Fibroblast of lung (primary cell): ENCODE data around the gene ZBTB4. TPM values are rescaled to one million over a fixed set of nuclear protein-coding genes. Genes with fewer than 3 reads are reported as not detected.

Experiments
- DNase-seq, 2 donors: peaks; one replicate each; pipeline versions ENCODE4 v3.0.0 to v3.0.0-alpha.2; 2010; ENCODE audit warnings: low read depth in 2 of 2
- H2AFZ ChIP-seq: 2 replicates; pipeline ENCODE4 v1.5.1; 2012; ENCODE audit warnings: low read length, control low read depth, inconsistent platforms
- H3K27ac ChIP-seq: 2 replicates; pipeline ENCODE4 v1.5.1; 2011; ENCODE audit warnings: low read length, control low read depth; ENCODE audit not compliant: insufficient read depth
- H3K27me3 ChIP-seq: 2 replicates; pipeline ENCODE4 v1.5.1; 2011; ENCODE audit warnings: mild to moderate bottlenecking, low read length; ENCODE audit not compliant: control insufficient read depth, insufficient read depth
- H3K36me3 ChIP-seq: 2 replicates; pipeline ENCODE4 v1.5.1; 2011; ENCODE audit warnings: low read length; ENCODE audit not compliant: control insufficient read depth, insufficient read depth
- H3K4me1 ChIP-seq: 2 replicates; pipeline ENCODE4 v1.5.1; 2011; ENCODE audit warnings: low read length; ENCODE audit not compliant: control insufficient read depth, insufficient read depth; ENCODE audit errors: extremely low read depth
- H3K4me2 ChIP-seq: 2 replicates; pipeline ENCODE4 v1.5.1; 2011; ENCODE audit warnings: low read length, control low read depth; ENCODE audit not compliant: insufficient read depth; ENCODE audit errors: extremely low read depth
- H3K4me3 ChIP-seq, 4 experiments: fragments of 200-600 bp in 1 of 4; sonication (generic) in 1 of 4; replicated peaks in 1 of 4; 2 replicates each; pipeline ENCODE4 v1.5.1; 2011 to 2016; ENCODE audit warnings: low read length in 4 of 4, low read depth in 3 of 4, mild to moderate bottlenecking in 3 of 4, control low read depth in 2 of 4, inconsistent platforms in 1 of 4, mixed read lengths in 1 of 4; ENCODE audit not compliant: insufficient read depth in 1 of 4; ENCODE audit errors: control extremely low read depth in 1 of 4
- H3K79me2 ChIP-seq: 2 replicates; pipeline ENCODE4 v1.5.1; 2012; ENCODE audit warnings: mild to moderate bottlenecking, low read length, inconsistent platforms; ENCODE audit not compliant: control insufficient read depth, insufficient read depth
- H3K9ac ChIP-seq: 2 replicates; pipeline ENCODE4 v1.5.1; 2011; ENCODE audit warnings: mild to moderate bottlenecking, low read length, control low read depth; ENCODE audit not compliant: insufficient read depth
- H3K9me3 ChIP-seq: 2 replicates; pipeline ENCODE4 v1.5.1; 2012; ENCODE audit warnings: low read depth, low read length; ENCODE audit not compliant: control insufficient read depth, insufficient read depth
- H4K20me1 ChIP-seq: 2 replicates; pipeline ENCODE4 v1.5.1; 2011; ENCODE audit warnings: low read length; ENCODE audit not compliant: control insufficient read depth, insufficient read depth; ENCODE audit errors: extremely low read depth
- CTCF ChIP-seq, 2 donors: IDR thresholded peaks in 1 of 2; conservative IDR thresholded peaks in 1 of 2; 1 replicate in 1 of 2; 2 replicates in 1 of 2; pipeline ENCODE4 v1.5.1; 2011 to 2012; ENCODE audit warnings: low read length in 2 of 2, control low read depth in 1 of 2, inconsistent platforms in 1 of 2, low read depth in 1 of 2, mild to moderate bottlenecking in 1 of 2
- EZH2 ChIP-seq: IDR thresholded peaks from 2 replicates; pipeline ENCODE4 v1.5.1; 2012; ENCODE audit warnings: low read length, control low read depth, mild to moderate bottlenecking; ENCODE audit errors: missing control alignments
- polyA plus RNA-seq, 2 donors: library from polyadenylated mRNA; depleted of rRNA in 1 of 2; stranded (reverse) in 1 of 2; unstranded in 1 of 2; fragments of >200 nt; gene quantifications; 2 replicates each; pipeline ENCODE4 v1.2.1, GENCODE V29; 2011 to 2012; ENCODE audit warnings: missing spikeins in 1 of 2
- total RNA-seq: library from RNA; depleted of rRNA; stranded (reverse); fragments of >200 nt; gene quantifications from 2 replicates; pipeline ENCODE4 v1.2.1, GENCODE V29; 2014

ZBTB4 gene
- total and polyA plus RNA-seq, 2 donors (not counting 1 experiment from before 2014, with no cell fraction given) = 21.3 to 29.9 TPM

DNA sequence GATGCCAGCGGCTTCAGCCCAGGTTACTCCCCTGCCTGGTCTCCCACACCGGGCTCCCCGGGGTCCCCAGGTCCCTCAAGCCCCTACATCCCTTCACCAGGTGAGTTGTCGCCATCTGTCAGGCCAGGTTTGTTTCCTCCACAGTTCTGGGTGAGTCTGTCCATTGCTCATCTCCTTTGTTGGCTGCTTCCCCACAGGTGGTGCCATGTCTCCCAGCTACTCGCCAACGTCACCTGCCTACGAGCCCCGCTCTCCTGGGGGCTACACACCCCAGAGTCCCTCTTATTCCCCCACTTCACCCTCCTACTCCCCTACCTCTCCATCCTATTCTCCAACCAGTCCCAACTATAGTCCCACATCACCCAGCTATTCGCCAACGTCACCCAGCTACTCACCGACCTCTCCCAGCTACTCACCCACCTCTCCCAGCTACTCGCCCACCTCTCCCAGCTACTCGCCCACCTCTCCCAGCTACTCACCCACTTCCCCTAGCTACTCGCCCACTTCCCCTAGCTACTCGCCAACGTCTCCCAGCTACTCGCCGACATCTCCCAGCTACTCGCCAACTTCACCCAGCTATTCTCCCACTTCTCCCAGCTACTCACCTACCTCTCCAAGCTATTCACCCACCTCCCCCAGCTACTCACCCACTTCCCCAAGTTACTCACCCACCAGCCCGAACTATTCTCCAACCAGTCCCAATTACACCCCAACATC is 33.6 kb upstream of the ZBTB4 start:
- Histone ChIP-seq H3K79me2 (no peaks in the 10 kb centered on the region), H3K4me1 (no peaks in the 10 kb centered on the region), H3K4me2 (no peak overlapping the region), H3K9ac (peak overlapping the region; percentile 7), H3K9me3 (no peaks in the 10 kb centered on the region), H3K27me3 (no peaks in the 10 kb centered on the region), H2AFZ (no peak overlapping the region), H4K20me1 (no peaks in the 10 kb centered on the region), H3K4me3 (no peak overlapping the region), H3K36me3 (peaks cover 40% of the 10 kb centered on the region), H3K27ac (no peak overlapping the region)
- TF ChIP-seq CTCF (conservative IDR thresholded peaks at IDR 0.05 in 1 of 2, IDR thresholded peaks at IDR 0.05 in 1 of 2; ENCODE audit: low read depth in 1 of 2, low read length in 2 of 2) = no peak
- TF ChIP-seq EZH2 = no peak
- DNase-seq = no peak

DNA sequence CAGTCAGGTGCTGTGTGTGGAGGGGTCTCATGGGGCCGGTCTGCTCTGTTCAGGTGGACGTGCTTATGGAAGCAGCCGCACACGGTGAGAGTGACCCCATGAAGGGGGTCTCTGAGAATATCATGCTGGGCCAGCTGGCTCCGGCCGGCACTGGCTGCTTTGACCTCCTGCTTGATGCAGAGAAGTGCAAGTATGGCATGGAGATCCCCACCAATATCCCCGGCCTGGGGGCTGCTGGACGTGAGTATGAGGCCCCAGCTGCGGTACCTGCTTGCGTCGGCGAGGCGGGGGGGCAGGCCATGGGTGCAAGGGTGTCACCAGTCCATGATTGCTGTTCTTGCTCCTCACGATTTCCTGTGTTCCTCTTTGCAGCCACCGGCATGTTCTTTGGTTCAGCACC is 32.7 kb upstream of the ZBTB4 start:
- Histone ChIP-seq H3K9me3 (no peaks in the 10 kb centered on the region), H3K4me3 (no peak overlapping the region), H2AFZ (no peak overlapping the region), H3K79me2 (no peaks in the 10 kb centered on the region), H3K27me3 (no peaks in the 10 kb centered on the region), H3K36me3 (peaks cover 40% of the 10 kb centered on the region), H3K9ac (no peak overlapping the region), H4K20me1 (no peaks in the 10 kb centered on the region), H3K4me1 (no peaks in the 10 kb centered on the region), H3K4me2 (no peak overlapping the region), H3K27ac (no peak overlapping the region)
- no peak for TF ChIP-seq CTCF (conservative IDR thresholded peaks at IDR 0.05 in 1 of 2, IDR thresholded peaks at IDR 0.05 in 1 of 2; ENCODE audit: low read depth in 1 of 2, low read length in 2 of 2)
- TF ChIP-seq EZH2 = no peak
- no peak for DNase-seq

- no peak for TF ChIP-seq CTCF (conservative IDR thresholded peaks at IDR 0.05 in 1 of 2, IDR thresholded peaks at IDR 0.05 in 1 of 2; ENCODE audit: low read depth in 1 of 2, low read length in 2 of 2)
- no peak for TF ChIP-seq EZH2
- H3K4me2 ChIP-seq = no peak overlapping the region
- no peaks in the 10 kb centered on the region for H3K4me1 ChIP-seq
- H3K4me3 ChIP-seq = no peak overlapping the region
- no peaks in the 10 kb centered on the region for H3K27me3 ChIP-seq
- no peaks in the 10 kb centered on the region for H3K79me2 ChIP-seq
- H3K9ac ChIP-seq = no peak overlapping the region
- H2AFZ ChIP-seq = no peak overlapping the region
- H3K9me3 ChIP-seq = no peaks in the 10 kb centered on the region
- DNase-seq = peak in 1 of 2 donors; percentile 14
- peaks cover 42% of the 10 kb centered on the region for H3K36me3 ChIP-seq
- no peaks in the 10 kb centered on the region for H4K20me1 ChIP-seq
- H3K27ac ChIP-seq = no peak overlapping the region
These were observed 31.7 kb upstream of the ZBTB4 start for GRCh38 chr17:7511108-7511507.
